ENCODE data around the gene MNAT1. TPM values are rescaled to one million over a fixed set of nuclear protein-coding genes. Genes with fewer than 3 reads are reported as not detected.
"Not testable (repeated sequence)": the region's sequence is repeated elsewhere in the genome, so short reads cannot be mapped to it uniquely, and the experiment has no call there.

The MNAT1 gene
- polyA plus RNA-seq, 2 of the 4 experiments (the other 2 are of a cell fraction): 42.7 to 78.1 TPM

- no peak for TF ChIP-seq CTCF (IDR thresholded peaks at IDR 0.05)
- TF ChIP-seq FOXS1 (CRISPR knock-in tag; IDR thresholded peaks at IDR 0.05): no peak
- no peak for TF ChIP-seq KDM1A (IDR thresholded peaks at IDR 0.05; ENCODE audit: low read depth)
- no peak for TF ChIP-seq SMC3 (IDR thresholded peaks at IDR 0.05)
- no peak for TF ChIP-seq NPAS2 (CRISPR knock-in tag; IDR thresholded peaks at IDR 0.05; ENCODE audit: borderline replicate concordance)
- TF ChIP-seq RFX5 (IDR thresholded peaks at IDR 0.05): no peak
- no peak for TF ChIP-seq SREBF2 (IDR thresholded peaks at IDR 0.05)
- TF ChIP-seq TP53 (CRISPR knock-in tag; IDR thresholded peaks at IDR 0.05): no peak
Observed at GRCh38 chr14:60723907-60724618, 10.5 kb upstream of the MNAT1 start, which contains the start of gene SIX4 (continued).

GRCh38 chr14:60731291-60731690, 3.3 kb upstream of the MNAT1 start:
- FAIRE-seq, POLR2A ChIA-PET: not testable (repeated sequence)

GRCh38 chr14:60732840-60733483, 1.6 kb upstream of the MNAT1 start:
- DNase-seq (ENCODE audit: low read depth in 1 of 2, low spot score in 1 of 2): peak in 1 of 2 experiments; percentile 12

More at GRCh38 chr14:60731291-60731690, 3.3 kb upstream of the MNAT1 start:
- H3K9me3 ChIP-seq; H3K4me3 ChIP-seq; ATAC-seq; DNase-seq (ENCODE audit: low read depth in 1 of 2, low spot score in 1 of 2); H3K4me2 ChIP-seq; CTCF ChIA-PET; H3K4me1 ChIP-seq; H3K27ac ChIP-seq: not testable (repeated sequence)
- WGBS (ENCODE audit: missing lambda C conversion rate): 47% methylated on average over 5 of the region's 5 CpGs

GRCh38 chr14:60735416-60735815, 855 bp downstream of the MNAT1 start:
- 4% methylated on average over 5 of the region's 5 CpGs for WGBS (ENCODE audit: missing lambda C conversion rate)
- H3K4me3 ChIP-seq: peak overlapping the region; percentile 79
- ATAC-seq (peak in 1 of 2 experiments; percentile 8; a peak in 3 of 6 replicates), DNase-seq (ENCODE audit: low read depth in 1 of 2, low spot score in 1 of 2) (no peak), FAIRE-seq (no peak)
- peaks cover 16% of the 10 kb centered on the region; the same call in 2 of the 3 replicates for H3K4me1 ChIP-seq
- ChIA-PET CTCF (interaction anchor here (0.8 kb wide), 1 partner anchor 19 kb away, joined by 4 read pairs; no protein-coding TSS in a partner anchor), POLR2A (no interaction called here)
- no peak for TF ChIP-seq RCOR1 (IDR thresholded peaks at IDR 0.05; ENCODE audit: low read depth, low read length)
- peak overlapping the region; percentile 77 to 86 for H3K27ac ChIP-seq
- no peaks in the 10 kb centered on the region for H3K9me3 ChIP-seq
- H3K4me2 ChIP-seq: peak overlapping the region; percentile 94

More at GRCh38 chr14:60732840-60733483, 1.6 kb upstream of the MNAT1 start:
- H3K27ac ChIP-seq: no peak overlapping the region
- H3K4me1 ChIP-seq: peaks cover 16% of the 10 kb centered on the region; the same call in 2 of the 3 replicates
- TF ChIP-seq MAFK (IDR thresholded peaks at IDR 0.05; ENCODE audit: partially characterized antibody): peak; percentile 21
- no peak for TF ChIP-seq USF2 (IDR thresholded peaks at IDR 0.05)
- no peak for FAIRE-seq
- no peaks in the 10 kb centered on the region for H3K9me3 ChIP-seq
- WGBS (ENCODE audit: missing lambda C conversion rate): 29% methylated on average over 4 of the region's 4 CpGs
- ATAC-seq: no peak
- ChIA-PET CTCF (interaction anchor here (0.6 to 1.3 kb wide), 6 partner anchors 11 to 538 kb away, joined by 3 to 4 read pairs (median 3); no protein-coding TSS in a partner anchor), POLR2A (interaction anchor here (0.5 to 0.8 kb wide), 2 partner anchors 10 to 484 kb away, joined by 4 read pairs; partner anchors contain the start of gene PPM1A)
- H3K4me3 ChIP-seq: no peak overlapping the region
- no peak overlapping the region for H3K4me2 ChIP-seq

- no peak for TF ChIP-seq ESRRA (IDR thresholded peaks at IDR 0.05; ENCODE audit: borderline replicate concordance, low read length)
- no peak for TF ChIP-seq EHMT2 (IDR thresholded peaks at IDR 0.05; ENCODE audit: low read depth)
- TF ChIP-seq ZSCAN20 (CRISPR knock-in tag; IDR thresholded peaks at IDR 0.05): no peak
- no peak for TF ChIP-seq SREBF2 (IDR thresholded peaks at IDR 0.05)
- TF ChIP-seq BHLHE40 (IDR thresholded peaks at IDR 0.05; ENCODE audit: low read depth, low read length): no peak
- TF ChIP-seq CBX8 (IDR thresholded peaks at IDR 0.05): no peak
- TF ChIP-seq TP53 (CRISPR knock-in tag; IDR thresholded peaks at IDR 0.05): no peak
- no peak for TF ChIP-seq EP300 (IDR thresholded peaks at IDR 0.05)
- no peak for TF ChIP-seq CTCF (IDR thresholded peaks at IDR 0.05)
- TF ChIP-seq NR3C1 (IDR thresholded peaks at IDR 0.05): no peak
- TF ChIP-seq HES2 (IDR thresholded peaks at IDR 0.05): no peak
- TF ChIP-seq ZFP36 (IDR thresholded peaks at IDR 0.05; ENCODE audit: borderline replicate concordance, partially characterized antibody): no peak
- TF ChIP-seq CHD2 (IDR thresholded peaks at IDR 0.05; ENCODE audit: low read length, partially characterized antibody): no peak
- POLR2A ChIA-PET: interaction anchor here (1.0 kb wide), 1 partner anchor 244 kb away, joined by 4 read pairs; the partner anchor contains the start of genes SLC38A6 and TRMT5
- ATAC-seq: no peak
- H3K4me3 ChIP-seq: peak overlapping the region; percentile 79; the same call in 1 of the 3 replicates
- WGBS (ENCODE audit: missing lambda C conversion rate): 11% methylated on average over 4 of the region's 4 CpGs
- DNase-seq (ENCODE audit: low read depth in 1 of 2, low spot score in 1 of 2): peak in 1 of 2 experiments; percentile 18
- H3K4me1 ChIP-seq: peaks cover 16% of the 10 kb centered on the region; the same call in 2 of the 3 replicates
- H3K27ac ChIP-seq: no peak overlapping the region
- H3K4me2 ChIP-seq: peak overlapping the region; percentile 94
- CTCF ChIA-PET: interaction anchor here (1.3 kb wide), 1 partner anchor 79 kb away, joined by 5 read pairs; no protein-coding TSS in a partner anchor
- no peaks in the 10 kb centered on the region for H3K9me3 ChIP-seq
- FAIRE-seq: no peak
Observed at GRCh38 chr14:60736494-60736893, 1.9 kb downstream of the MNAT1 start.

Measured in A549 (cell line).